OCI-M1 (cell line): ENCODE measurements around the gene RNU7-1.

Experiments
- DNase-seq: peaks from one replicate; lab custom pipeline; 2025; lab: John Stamatoyannopoulos, UW

Gene RNU7-1

DNA sequence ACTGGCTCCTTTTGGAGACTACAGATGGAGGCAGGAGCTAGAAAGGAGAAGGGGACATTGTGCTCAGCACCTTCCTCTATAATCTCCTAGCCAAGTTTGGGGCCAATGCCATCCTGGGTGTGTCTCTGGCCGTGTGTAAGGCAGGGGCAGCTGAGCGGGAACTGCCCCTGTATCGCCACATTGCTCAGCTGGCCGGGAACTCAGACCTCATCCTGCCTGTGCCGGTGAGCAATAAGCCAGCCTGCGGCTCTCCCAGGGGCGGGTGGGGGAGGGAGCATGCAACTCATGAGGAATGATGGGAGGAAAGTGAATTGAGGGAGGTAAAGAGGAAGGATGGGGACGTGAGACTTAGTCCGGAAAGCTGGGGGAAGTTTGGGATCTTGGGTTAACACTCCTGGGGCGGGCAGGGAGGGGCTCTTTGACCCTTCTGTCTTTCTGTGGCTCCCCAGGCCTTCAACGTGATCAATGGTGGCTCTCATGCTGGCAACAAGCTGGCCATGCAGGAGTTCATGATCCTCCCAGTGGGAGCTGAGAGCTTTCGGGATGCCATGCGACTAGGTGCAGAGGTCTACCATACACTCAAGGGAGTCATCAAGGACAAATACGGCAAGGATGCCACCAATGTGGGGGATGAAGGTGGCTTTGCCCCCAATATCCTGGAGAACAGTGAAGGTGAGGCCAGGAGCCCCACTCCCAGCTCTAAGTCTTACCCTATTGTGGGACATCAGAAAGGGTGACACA, 26.0 kb upstream of the RNU7-1 start:
- no peak for DNase-seq

DNA sequence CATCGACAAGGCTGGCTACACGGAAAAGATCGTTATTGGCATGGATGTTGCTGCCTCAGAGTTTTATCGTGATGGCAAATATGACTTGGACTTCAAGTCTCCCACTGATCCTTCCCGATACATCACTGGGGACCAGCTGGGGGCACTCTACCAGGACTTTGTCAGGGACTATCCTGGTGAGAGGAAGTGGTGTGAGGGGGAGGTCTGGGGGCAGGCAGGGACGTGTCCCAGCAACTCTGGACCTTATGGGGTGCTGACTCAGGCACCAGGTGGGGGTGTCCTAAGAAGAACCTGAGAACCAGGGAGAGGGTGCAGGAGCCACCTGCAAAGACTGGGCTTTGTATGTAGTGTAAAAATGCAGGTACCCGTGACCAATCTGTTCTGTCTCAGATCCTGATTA, 24.0 kb upstream of the RNU7-1 start:
- peak; percentile 40 for DNase-seq

DNA sequence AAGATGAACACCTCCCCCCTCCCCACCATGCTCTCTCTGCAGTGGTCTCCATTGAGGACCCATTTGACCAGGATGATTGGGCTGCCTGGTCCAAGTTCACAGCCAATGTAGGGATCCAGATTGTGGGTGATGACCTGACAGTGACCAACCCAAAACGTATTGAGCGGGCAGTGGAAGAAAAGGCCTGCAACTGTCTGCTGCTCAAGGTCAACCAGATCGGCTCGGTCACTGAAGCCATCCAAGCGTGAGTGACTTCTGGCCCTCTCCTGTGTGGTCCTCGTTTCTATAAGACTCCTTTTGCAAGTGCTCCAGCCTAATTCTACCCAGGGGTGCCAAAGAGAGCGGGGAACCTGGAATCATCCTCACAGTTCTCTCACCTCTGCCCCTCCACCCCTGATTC, 22.1 kb upstream of the RNU7-1 start:
- no peak for DNase-seq

DNA sequence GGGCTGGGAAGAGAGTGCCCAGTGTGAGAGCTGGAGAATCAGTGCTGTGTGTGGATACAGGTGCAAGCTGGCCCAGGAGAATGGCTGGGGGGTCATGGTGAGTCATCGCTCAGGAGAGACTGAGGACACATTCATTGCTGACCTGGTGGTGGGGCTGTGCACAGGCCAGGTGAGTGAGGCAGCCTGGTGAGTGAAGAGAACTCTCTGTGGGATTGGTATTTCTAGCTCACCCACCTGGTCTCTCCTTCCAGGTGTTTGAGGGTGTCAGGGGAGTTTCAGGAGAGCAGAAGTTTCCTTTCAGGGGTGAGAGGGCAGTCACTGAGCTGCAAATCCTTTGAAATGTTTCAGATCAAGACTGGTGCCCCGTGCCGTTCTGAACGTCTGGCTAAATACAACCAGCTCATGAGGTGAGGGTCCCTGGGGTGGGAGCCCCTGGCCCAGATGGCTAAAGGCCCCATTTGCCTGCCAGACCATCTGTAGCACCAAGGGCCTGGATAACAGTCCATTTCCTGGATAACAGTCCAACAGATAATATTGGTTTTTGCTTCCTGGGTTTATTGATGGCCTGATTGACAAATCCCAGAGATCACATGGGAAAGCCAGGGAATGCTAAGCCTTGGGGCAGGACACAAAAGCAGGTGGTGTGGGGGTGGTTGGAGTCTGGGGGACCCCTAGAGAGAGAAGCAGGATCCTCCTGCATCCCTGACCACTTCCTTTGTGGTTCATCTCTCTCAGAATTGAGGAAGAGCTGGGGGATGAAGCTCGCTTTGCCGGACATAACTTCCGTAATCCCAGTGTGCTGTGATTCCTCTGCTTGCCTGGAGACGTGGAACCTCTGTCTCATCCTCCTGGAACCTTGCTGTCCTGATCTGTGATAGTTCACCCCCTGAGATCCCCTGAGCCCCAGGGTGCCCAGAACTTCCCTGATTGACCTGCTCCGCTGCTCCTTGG, 21.3 kb upstream of the RNU7-1 start:
- no peak for DNase-seq

DNA sequence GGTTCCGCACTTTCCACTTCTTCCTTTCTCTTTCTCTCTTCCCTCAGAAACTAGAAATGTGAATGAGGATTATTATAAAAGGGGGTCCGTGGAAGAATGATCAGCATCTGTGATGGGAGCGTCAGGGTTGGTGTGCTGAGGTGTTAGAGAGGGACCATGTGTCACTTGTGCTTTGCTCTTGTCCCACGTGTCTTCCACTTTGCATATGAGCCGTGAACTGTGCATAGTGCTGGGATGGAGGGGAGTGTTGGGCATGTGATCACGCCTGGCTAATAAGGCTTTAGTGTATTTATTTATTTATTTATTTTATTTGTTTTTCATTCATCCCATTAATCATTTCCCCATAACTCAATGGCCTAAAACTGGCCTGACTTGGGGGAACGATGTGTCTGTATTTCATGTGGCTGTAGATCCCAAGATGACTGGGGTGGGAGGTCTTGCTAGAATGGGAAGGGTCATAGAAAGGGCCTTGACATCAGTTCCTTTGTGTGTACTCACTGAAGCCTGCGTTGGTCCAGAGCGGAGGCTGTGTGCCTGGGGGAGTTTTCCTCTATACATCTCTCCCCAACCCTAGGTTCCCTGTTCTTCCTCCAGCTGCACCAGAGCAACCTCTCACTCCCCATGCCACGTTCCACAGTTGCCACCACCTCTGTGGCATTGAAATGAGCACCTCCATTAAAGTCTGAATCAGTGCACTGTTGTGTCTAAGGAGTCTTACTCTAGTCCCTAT, 20.4 kb upstream of the RNU7-1 start:
- DNase-seq, result no peak

DNA sequence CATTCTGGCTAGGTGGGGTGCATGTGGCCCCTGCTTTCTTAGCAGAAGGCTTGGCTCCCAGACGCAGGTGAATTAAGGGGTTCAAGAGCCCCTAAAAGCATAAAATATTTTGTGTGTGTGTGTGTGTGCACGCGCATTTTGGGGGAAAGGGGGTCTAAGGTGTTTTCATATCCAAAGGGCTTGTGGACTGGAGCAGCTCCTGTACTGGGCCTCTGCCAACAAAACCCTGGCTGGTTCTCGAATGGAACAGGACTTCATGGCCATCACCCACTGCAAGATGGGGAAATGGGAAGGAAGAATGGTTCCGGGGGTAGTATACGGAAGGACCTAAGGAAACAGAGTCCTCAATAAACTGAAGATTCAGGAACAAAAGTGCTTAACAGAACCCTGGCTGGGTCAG, 19.8 kb upstream of the RNU7-1 start:
- DNase-seq, result no peak

DNA sequence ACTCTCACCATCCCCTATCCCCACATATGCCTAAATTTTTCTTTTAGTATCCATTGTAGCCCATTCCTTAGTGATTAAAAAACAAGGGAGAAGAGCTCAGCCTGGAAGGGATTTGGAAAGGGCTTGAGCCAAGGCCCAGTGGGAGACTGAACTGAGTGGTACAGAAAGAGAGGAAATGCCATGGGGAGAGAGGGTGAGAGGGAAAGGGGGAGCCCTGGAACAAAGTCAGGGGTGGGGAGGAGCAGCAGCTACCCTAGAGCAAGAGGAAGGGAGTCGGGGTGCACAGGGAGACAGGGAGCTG, 18.4 kb upstream of the RNU7-1 start:
- DNase-seq, result no peak

DNA sequence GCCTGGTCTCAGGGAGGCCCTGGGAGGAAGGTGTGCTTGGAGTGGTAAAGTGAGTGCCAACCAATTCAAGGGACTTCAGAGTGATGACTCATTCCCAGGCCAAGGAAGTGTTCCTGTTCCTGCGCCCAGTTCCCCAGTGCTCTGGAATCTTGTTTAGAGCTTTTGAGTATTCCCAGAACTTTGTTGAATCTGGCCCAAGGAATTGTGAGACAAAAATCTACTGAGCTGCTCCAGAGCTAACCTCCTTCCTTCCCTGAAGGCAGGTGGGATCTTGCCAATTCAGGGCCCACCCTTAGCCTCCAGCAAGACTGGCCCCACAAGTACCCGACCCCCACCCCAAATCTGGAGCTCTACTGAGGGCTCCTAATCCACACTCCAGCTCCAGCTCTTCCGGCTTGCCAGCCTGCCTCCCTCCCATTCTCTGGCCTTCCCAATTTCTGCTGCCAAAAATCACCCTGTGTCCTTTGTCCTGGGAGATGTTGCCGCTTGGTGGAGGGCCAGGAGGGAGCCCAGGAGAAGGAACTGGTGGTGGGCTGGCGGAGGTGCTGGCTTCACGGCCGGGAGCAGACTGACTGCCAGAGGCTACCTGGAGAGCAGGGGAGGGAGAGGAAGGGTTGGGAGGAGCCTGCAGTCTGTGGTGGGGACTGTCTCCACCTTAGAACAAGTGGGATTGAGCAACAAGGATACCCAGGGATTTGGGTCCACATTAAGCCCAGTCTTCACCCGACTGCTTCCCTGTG, 17.9 kb upstream of the RNU7-1 start:
- DNase-seq, result peak; percentile 28

DNA sequence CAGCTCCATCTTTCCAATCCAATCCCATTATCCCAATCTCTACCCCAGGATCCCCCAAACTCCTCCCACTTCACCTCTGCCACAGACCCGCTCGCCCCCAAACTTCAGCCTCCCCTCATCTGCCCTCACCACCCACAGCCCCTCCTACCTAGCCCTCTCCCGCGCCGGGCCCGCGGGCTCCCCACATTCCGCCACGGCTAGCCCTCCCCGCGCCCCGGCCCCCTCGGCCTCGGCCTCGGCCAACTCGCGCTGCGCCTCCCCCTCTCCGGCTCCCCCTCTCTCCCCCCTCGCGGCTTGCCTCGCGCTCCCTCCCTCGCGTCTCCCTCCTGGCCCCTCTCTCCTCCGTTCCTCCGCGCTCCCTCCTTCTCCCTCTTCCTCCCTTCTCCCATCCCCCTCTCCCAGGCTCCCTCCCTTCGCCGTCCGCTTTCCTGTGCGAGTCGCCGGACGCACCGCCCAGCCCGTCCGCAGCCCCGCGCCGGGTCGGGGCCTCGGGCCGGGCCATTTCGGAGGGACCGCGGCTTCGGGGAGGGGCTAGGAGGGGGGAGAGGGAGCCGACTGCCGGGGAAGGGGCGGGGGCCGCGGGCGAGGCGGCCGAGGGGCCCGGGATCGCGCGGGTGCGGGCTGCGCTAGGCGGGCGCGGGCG, 16.1 kb upstream of the RNU7-1 start, which contains the start of gene ATN1:
Gene ATN1, plus strand, starts transcription at position 581 of the 643 bp plus-strand sequence. CDS start 6,043 bp downstream, outside the sequence.
- DNase-seq, result peak; percentile 78

DNA sequence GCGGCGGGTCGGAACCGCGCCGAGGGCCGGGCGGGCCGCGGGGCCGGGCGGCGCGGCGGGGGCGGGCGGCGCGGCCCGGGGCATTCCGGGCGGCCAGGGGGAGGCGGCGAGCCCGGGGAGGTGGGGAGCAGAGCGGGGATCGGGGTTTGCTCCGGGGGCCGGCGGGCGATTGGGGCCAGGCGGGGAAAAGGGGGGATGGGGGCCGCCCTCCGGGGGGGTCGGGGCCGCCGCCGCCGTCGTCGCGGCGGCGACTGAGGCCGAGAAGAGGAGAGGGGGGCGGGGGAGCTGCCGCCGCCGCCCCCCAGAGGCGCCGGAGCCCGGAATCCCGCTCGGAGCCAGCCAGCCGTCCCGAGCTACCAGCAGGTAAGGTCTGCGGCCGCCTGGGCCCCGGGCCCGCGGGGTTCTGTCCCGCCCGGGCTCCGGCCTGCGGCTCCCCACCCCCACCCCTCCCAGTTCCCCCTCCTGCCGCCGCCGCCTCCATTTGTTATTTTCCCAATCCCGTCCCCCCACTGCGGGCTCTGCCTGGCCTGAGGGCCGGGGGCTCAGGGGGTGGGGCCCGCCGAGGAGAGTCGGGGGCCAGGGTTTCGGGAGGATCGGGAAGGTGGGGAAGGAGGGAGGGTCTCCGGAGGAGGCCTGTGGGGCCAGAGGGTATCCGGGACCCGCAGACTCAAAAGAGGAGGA, 15.5 kb upstream of the RNU7-1 start:
- DNase-seq, result peak; percentile 23

DNA sequence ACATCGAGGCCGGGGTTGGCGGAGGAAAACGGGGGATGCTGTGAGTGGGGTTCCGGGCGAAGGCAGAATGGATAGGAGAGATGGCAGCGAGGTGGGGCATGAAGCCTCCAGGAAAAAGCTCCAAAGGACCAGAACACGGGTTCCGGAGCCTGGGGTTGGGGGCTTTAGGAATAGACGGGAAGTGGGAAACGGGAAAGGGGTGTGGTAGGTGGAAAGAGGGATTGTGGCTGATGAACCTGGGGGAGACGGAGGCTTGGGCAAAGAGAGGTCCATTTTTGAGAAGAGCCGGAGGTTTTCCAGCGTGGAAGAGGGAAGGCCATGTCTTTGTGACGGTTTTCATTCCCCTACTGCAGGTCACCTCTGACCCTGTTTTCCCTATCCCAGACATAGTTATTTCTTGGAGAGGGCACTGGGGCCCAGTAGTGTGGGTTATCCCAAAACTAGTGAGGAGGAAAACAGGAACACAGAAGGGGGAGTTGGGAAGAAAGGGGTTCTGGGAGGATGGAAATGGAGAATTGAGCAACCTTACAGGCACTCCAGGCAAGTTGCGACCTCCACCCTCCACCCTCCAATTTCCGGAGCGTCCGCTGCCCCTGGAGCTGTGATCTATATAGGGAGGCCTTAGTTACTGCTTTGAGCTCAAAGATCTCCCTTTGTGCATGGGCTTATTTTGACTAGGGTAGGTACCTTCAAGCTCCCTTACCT, 14.8 kb upstream of the RNU7-1 start:
- DNase-seq, result no peak

DNA sequence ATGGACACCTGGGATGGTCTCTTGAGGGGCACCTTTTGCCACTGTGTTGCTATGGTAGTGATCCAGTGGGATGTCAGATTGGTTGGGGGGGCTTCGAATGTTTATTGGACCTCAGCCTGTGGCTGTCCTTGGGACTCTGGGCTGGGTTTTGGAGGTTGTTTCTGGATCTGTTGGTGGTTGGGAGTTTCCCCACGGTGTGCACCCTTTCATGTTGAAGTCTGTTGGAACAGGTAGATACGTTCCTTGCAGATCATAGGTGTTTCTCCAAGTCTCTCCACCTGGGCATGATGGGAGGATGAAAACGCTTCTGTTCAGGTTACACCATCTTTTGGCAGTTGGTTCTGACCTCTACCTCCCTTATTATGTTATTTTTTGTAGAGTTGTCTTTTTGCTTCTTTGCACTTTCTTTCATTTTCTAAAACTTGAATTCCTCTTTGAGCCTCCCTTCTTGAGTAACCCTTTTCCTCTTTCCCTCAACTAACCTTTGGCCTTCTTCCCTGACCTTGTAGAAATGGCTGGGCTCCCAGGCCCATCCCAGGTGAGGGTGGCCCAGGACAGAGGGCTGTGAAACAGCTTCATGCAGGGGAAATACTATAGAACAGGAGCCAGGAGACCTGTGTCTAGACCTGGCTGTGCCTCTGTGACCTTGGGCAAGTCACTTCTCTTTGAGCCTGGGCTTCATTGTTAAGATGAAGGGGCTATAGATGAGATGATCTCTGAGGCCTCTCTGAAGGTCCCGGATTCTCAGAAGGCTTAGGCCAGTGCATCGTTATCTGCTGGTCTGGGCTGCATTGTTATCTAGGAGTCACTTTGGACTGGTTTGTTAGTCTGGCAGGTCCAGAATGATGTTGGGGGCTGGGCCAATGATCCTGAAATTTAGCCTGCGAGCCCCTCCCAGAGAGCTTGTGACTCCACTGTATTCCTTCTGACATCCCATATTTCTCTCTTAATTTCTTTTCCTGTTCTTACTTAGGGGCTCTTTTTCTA, 13.9 kb upstream of the RNU7-1 start:
- peak; percentile 77 for DNase-seq

DNA sequence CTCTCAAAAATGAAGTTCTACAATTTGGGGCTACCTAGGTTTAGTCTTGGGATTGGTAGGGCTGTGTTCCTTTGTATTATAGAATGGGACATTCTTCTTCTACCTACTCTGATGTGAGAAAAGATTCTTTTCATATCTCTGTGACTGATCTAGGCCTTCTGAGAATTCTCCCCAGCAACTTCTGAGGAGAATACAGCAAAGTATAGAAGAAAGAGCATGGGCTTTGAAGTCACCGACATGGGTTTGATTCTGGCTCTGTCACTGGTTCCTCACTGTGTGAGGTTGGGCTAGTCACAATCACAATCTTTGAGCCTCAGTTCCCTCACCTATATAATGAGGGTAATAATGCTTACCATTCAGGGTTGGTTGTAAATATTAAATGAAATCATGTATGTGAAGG, 10.8 kb upstream of the RNU7-1 start:
- peak; percentile 40 for DNase-seq

DNA sequence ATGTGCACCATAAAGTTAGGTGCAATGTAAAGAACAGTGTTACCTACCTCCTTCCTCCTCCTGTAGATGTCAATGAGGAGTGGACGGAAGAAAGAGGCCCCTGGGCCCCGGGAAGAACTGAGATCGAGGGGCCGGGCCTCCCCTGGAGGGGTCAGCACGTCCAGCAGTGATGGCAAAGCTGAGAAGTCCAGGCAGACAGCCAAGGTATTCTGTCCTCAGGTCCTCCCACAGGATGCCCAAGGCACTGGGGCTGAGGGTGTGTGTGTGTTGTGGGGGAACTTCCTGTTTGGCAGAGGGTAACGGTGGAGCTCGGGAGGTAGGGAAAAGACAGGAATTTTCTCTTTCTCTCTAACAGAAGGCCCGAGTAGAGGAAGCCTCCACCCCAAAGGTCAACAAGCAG, 9.5 kb upstream of the RNU7-1 start:
- no peak for DNase-seq

DNA sequence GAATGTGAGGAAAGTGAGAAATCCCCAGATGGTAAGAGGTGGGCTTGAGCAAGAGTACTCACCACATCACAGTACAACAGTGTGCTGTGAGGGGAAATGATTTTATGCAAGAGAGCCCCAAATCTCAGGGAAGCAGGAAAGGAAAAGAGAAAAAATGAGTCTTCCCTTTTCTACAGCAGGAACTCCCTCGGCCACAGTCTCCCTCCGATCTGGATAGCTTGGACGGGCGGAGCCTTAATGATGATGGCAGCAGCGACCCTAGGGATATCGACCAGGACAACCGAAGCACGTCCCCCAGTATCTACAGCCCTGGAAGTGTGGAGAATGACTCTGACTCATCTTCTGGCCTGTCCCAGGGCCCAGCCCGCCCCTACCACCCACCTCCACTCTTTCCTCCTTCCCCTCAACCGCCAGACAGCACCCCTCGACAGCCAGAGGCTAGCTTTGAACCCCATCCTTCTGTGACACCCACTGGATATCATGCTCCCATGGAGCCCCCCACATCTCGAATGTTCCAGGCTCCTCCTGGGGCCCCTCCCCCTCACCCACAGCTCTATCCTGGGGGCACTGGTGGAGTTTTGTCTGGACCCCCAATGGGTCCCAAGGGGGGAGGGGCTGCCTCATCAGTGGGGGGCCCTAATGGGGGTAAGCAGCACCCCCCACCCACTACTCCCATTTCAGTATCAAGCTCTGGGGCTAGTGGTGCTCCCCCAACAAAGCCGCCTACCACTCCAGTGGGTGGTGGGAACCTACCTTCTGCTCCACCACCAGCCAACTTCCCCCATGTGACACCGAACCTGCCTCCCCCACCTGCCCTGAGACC, 8.0 kb upstream of the RNU7-1 start:
- no peak for DNase-seq

DNA sequence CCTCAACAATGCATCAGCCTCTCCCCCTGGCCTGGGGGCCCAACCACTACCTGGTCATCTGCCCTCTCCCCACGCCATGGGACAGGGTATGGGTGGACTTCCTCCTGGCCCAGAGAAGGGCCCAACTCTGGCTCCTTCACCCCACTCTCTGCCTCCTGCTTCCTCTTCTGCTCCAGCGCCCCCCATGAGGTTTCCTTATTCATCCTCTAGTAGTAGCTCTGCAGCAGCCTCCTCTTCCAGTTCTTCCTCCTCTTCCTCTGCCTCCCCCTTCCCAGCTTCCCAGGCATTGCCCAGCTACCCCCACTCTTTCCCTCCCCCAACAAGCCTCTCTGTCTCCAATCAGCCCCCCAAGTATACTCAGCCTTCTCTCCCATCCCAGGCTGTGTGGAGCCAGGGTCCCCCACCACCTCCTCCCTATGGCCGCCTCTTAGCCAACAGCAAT, 7.4 kb upstream of the RNU7-1 start:
- DNase-seq, result no peak

DNA sequence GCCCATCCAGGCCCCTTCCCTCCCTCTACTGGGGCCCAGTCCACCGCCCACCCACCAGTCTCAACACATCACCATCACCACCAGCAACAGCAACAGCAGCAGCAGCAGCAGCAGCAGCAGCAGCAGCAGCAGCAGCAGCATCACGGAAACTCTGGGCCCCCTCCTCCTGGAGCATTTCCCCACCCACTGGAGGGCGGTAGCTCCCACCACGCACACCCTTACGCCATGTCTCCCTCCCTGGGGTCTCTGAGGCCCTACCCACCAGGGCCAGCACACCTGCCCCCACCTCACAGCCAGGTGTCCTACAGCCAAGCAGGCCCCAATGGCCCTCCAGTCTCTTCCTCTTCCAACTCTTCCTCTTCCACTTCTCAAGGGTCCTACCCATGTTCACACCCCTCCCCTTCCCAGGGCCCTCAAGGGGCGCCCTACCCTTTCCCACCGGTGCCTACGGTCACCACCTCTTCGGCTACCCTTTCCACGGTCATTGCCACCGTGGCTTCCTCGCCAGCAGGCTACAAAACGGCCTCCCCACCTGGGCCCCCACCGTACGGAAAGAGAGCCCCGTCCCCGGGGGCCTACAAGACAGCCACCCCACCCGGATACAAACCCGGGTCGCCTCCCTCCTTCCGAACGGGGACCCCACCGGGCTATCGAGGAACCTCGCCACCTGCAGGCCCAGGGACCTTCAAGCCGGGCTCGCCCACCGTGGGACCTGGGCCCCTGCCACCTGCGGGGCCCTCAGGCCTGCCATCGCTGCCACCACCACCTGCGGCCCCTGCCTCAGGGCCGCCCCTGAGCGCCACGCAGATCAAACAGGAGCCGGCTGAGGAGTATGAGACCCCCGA, 6.8 kb upstream of the RNU7-1 start:
- DNase-seq, result peak; percentile 22
